GM23248 (cell line): ENCODE results near the gene TIPARP.

Source experiments
- EZH2 ChIP-seq: fragments of 200-600 bp; sonication (generic); IDR thresholded peaks from 2 replicates; pipeline ENCODE4 v1.6.1; 2018; ENCODE audit warnings: antibody characterized with exemption, mild to moderate bottlenecking; ENCODE audit not compliant: insufficient read depth, poor library complexity, severe bottlenecking
- EZH2phosphoT487 ChIP-seq: fragments of 200-600 bp; sonication (generic); IDR thresholded peaks from 2 replicates; pipeline ENCODE4 v1.6.1; 2018; ENCODE audit warnings: antibody characterized with exemption, moderate library complexity, mild to moderate bottlenecking, low read depth; ENCODE audit not compliant: insufficient read depth

DNA sequence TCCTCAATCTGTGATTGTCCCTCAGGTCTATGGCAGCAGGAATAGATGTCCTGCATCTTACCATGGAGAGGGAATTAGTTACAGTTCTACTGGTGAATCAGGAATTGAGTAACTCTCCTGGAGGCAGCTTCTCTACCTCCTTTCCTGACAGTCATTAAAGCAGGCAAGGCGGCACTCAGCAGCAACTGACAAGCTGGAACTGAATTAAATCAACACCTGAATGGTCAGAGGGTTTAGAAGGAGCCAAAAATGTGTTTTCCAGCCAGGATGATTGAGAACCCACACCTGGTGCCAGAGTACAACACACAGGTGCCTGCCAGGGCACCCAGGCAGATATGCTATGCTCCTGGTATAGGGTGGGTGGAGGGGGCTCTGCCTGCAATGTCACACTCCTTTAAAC is 43.1 kb upstream of the TIPARP start:
- TF ChIP-seq EZH2, result no peak
- TF ChIP-seq EZH2phosphoT487, result no peak
